Esophagus squamous epithelium (tissue), 4 donors: ENCODE data around the gene DYRK1A.

Experiments
- POLR2A ChIP-seq, 4 donors: fragments of 450-650 bp; IDR thresholded peaks; one replicate each; pipeline ENCODE4 v1.6.1; 2017; ENCODE audit warnings: antibody characterized with exemption in 4 of 4, mild to moderate bottlenecking in 4 of 4, moderate library complexity in 3 of 4
- TF ChIP-seq, protein P1 (sequence below), 6 experiments: fragments of 450-650 bp in 4 of 6; fragments of 200-600 bp in 2 of 6; sonication (generic) in 2 of 6; IDR thresholded peaks; one replicate each; pipeline ENCODE4 v1.5.1; 2016 to 2019; ENCODE audit warnings: antibody characterized with exemption in 6 of 6, mild to moderate bottlenecking in 4 of 6, moderate library complexity in 4 of 6

GRCh38 chr21:37484535-37485474 lies 118.2 kb downstream of the DYRK1A start:
- TF ChIP-seq, protein P1, sequence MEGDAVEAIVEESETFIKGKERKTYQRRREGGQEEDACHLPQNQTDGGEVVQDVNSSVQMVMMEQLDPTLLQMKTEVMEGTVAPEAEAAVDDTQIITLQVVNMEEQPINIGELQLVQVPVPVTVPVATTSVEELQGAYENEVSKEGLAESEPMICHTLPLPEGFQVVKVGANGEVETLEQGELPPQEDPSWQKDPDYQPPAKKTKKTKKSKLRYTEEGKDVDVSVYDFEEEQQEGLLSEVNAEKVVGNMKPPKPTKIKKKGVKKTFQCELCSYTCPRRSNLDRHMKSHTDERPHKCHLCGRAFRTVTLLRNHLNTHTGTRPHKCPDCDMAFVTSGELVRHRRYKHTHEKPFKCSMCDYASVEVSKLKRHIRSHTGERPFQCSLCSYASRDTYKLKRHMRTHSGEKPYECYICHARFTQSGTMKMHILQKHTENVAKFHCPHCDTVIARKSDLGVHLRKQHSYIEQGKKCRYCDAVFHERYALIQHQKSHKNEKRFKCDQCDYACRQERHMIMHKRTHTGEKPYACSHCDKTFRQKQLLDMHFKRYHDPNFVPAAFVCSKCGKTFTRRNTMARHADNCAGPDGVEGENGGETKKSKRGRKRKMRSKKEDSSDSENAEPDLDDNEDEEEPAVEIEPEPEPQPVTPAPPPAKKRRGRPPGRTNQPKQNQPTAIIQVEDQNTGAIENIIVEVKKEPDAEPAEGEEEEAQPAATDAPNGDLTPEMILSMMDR (IDR thresholded peaks at IDR 0.05), result no peak
- no peak for TF ChIP-seq POLR2A (IDR thresholded peaks at IDR 0.05)
